ENCODE measurements around the gene TBC1D1.

TBC1D1 gene

GRCh38 chr4:37995299-37995821, 104.5 kb downstream of the TBC1D1 start:
- DNase-seq, result no peak

GRCh38 chr4:37995981-37996775, 105.3 kb downstream of the TBC1D1 start:
- DNase-seq, result no peak

- DNase-seq, result no peak
These were observed 107.3 kb downstream of the TBC1D1 start for GRCh38 chr4:37998226-37998625.

- DNase-seq, result no peak
These were observed 108.3 kb downstream of the TBC1D1 start for GRCh38 chr4:37999000-37999716.

- DNase-seq, result no peak
These were observed 109.1 kb downstream of the TBC1D1 start for GRCh38 chr4:37999965-38000364.

GRCh38 chr4:38001927-38002326, 111.0 kb downstream of the TBC1D1 start:
- DNase-seq, result no peak

GRCh38 chr4:38002451-38003071, 111.7 kb downstream of the TBC1D1 start:
- no peak for DNase-seq

- no peak for DNase-seq
These were observed 112.2 kb downstream of the TBC1D1 start for GRCh38 chr4:38003102-38003501.

- no peak for DNase-seq
These were observed 112.7 kb downstream of the TBC1D1 start for GRCh38 chr4:38003628-38004027.

GRCh38 chr4:38004062-38004461, 113.2 kb downstream of the TBC1D1 start:
- DNase-seq, result no peak

- DNase-seq, result no peak
These were observed 114.0 kb downstream of the TBC1D1 start for GRCh38 chr4:38004887-38005286.

GRCh38 chr4:38005637-38006036, 114.8 kb downstream of the TBC1D1 start:
- DNase-seq, result no peak

GRCh38 chr4:38007645-38008044, 116.8 kb downstream of the TBC1D1 start:
- no peak for DNase-seq

- no peak for DNase-seq
These were observed 117.7 kb downstream of the TBC1D1 start for GRCh38 chr4:38008571-38009021.

- DNase-seq, result no peak
These were observed 118.5 kb downstream of the TBC1D1 start for GRCh38 chr4:38009421-38009820.

GRCh38 chr4:38009949-38010348, 119.1 kb downstream of the TBC1D1 start:
- DNase-seq, result no peak

- no peak for DNase-seq
These were observed 120.8 kb downstream of the TBC1D1 start for GRCh38 chr4:38011511-38012162.

GRCh38 chr4:38013461-38014366, 122.8 kb downstream of the TBC1D1 start:
- no peak for DNase-seq

GRCh38 chr4:38014421-38014852, 123.6 kb downstream of the TBC1D1 start:
- no peak for DNase-seq

- no peak for DNase-seq
These were observed 125.1 kb downstream of the TBC1D1 start for GRCh38 chr4:38015886-38016515.

GRCh38 chr4:38016698-38017097, 125.8 kb downstream of the TBC1D1 start:
- DNase-seq, result no peak

All from NCI-H2171 (cell line).